Stimulated activated CD4-positive, alpha-beta T cell treated with anti-CD3 and anti-CD28 coated beads, Interleukin-15, amount 100 ng/mL, for 24 hours (primary cell): ENCODE data around the gene AMPH.
"Not testable (repeated sequence)": the region's sequence is repeated elsewhere in the genome, so short reads cannot be mapped to it uniquely, and the experiment has no call there.

Experiments used
- DNase-seq: peaks from one replicate; pipeline ENCODE4 v3.0.0-alpha.2; 2020

The AMPH gene

DNA sequence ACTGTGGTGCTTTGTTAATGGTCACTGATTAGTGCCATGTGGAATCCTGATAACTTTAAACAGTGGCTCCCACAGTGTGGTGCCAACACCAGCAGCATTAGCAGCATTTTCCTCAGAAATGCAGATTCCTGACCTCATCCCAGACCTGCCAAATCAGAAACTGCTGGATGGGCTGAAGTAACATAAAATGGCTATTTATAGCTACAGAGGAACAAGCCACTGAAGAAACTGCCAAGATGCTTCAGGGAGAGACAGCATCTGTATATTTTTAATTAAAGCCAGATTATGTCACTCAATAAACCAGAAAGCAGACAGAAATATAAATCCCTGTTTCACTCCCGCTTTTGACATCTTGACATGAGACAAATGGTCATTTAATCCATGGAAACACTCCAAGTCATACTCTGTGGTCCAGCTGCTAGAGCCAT lies 178.5 kb downstream of the AMPH start:
- DNase-seq, result no peak

DNA sequence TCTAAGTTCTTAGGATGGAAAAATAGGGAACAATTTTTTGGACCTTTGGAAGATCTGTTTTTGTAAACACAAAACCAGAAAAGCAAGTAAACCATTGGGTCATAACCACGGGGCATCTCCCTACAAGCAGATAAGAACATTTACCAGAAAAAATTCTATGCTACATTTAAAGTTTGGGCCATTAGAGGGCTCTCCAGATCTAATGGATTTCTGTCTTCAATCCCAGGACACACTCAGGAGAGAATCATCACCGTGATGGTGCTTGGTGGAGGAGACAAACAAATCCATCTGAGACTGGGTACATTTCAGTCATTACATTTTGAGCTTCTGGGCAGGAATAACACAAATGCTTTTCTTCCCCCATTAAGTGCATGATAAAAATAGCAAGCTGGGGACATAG lies 179.3 kb downstream of the AMPH start:
- no peak for DNase-seq

GRCh38 chr7:38448584-38449234 lies 182.5 kb downstream of the AMPH start:
- no peak for DNase-seq

- DNase-seq, result no peak
Measured at GRCh38 chr7:38448054-38448453, 183.1 kb downstream of the AMPH start.

DNA sequence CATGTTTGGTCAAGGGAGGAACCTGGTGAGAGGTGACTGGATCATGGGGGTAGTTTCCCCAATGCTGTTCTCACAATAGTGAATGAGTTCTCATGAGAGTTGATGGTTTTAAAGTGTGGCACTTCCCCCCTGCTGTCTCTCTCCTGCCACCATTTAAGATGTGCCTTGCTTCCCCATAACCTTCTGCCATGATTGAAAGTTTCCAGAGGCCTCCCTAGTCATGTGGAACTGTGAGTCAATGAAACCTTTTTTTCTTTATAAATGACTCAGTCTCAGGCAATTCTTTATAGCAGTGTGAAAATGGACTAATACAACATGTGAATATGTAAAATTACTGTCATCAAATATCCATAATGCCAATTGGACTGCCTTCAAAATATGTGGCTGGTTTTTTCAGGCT lies 192.2 kb downstream of the AMPH start:
- DNase-seq, result peak; percentile 8

DNA sequence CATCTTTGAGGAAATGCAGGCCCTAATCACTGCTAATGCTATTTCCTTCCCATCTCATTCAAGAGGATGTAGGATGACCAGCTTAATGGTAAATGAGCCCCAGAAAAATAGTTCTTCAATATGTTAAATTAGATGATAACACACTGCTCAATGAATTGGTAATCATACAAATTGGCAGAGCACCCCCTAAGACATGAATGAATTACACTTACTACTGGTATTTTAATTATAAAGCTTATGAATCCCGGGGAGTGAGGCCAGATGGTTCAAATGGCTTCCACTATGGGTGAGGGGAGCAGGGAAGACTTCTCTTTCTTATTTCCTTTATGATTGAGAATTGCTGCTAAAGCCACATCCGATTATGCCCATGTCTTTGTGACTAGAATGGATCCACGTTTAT lies 198.5 kb downstream of the AMPH start:
- DNase-seq, result no peak

GRCh38 chr7:38432080-38432479 lies 199.1 kb downstream of the AMPH start:
- DNase-seq, result no peak

- DNase-seq, result no peak
Measured at GRCh38 chr7:38429057-38429456, 202.1 kb downstream of the AMPH start.

GRCh38 chr7:38428041-38428440 lies 203.1 kb downstream of the AMPH start:
- no peak for DNase-seq

DNA sequence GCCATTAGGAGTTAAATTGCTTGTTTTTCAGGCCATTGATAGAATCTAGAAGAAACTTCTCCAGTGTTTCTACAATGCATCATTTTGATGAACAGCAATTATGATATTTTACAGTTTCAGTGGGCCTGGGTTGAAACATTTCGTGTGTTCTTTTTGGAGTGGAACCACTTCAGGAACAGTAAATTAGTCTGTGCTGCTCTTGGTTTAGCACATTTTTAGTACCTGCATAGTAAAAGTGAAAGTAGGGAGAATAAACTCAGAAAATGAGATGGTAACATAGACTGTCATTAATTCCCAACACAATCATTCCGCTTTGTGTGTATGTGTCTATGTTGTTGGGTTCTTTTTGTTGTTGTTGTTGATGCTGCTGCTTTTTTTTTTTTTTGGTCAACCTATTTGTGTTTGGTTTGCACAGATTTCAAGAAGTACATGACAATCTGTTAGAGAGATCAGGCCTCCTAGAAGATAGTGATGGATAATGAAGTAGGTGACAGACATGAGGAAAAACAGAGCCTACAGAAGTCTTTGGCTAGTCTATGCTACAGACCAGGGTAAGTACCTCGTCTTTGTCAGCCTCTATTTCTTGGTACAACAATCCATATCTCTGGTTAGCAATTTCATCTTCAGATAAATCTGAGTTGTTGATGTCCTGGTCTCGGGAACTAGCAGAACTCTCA lies 203.8 kb downstream of the AMPH start:
- no peak for DNase-seq

- no peak for DNase-seq
Measured at GRCh38 chr7:38425509-38425908, 205.7 kb downstream of the AMPH start.

GRCh38 chr7:38424750-38425463 lies 206.3 kb downstream of the AMPH start:
- no peak for DNase-seq

DNA sequence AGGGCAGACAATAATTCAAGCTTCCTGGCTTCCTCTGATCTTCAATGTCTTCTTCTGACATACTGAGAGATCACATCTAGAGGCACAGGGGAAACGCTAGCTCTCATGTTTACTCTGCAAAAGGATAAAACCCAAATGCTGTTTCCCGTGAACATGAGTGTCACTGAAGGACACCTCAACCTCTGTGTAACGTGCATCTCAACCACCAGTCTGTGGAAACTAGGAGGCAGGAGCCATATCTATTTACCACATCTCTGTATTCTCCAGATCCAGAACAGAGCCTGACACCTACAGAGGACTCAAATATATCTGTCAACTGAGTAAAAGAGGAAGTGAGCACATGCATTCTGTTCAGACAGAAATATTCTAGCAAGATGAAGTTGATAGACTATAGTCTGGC lies 217.4 kb downstream of the AMPH start:
- DNase-seq, result no peak

GRCh38 chr7:38411404-38411803 lies 219.8 kb downstream of the AMPH start:
- peak; percentile 46 for DNase-seq

GRCh38 chr7:38410056-38410455 lies 221.1 kb downstream of the AMPH start:
- no peak for DNase-seq

- DNase-seq, result no peak
Measured at GRCh38 chr7:38409531-38409930, 221.6 kb downstream of the AMPH start.

DNA sequence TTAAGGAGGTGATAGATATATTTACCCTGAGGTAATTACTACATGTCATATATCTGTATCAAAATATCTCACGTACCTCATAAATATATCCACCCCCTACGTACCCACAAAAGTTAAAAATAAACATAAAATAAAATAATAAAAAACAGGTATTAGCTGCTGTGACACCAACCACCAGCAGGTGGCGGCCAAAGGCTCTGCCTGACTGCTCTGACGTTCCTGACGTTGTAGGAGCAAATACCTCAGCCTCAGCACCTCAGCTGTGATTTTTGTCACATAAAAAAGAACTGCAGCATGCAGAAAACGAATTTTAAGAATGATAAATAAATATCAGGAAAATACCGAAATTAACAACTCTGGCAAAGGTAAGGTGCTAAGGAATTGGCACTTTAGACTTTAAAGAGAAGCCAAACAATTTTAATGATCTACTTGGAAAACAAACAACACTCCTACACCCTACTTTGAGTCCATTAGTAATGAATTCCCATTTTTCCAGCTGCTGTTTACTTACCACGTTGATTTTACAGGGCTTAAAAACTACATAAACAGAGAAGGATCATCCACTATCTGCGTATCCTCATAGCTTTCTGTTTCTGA lies 232.3 kb downstream of the AMPH start:
- peak; percentile 63 for DNase-seq

DNA sequence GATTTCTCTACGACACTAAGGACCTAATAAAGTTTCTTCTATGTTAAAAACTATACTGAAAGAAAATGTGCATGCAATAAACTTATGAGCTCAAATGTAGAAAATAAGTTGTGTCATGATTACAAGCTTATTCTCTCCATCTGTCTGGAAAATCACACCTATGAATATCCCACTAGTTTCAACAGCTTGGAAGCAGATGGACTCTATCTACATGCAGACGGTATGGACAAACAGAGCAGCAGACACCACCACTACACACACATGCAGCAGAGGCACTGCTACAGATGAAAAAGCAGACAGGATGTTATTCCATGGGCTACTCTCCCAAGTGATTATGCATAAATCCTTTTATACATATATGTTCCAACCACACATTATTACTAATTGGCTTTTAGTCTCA lies 234.3 kb downstream of the AMPH start:
- no peak for DNase-seq

DNA sequence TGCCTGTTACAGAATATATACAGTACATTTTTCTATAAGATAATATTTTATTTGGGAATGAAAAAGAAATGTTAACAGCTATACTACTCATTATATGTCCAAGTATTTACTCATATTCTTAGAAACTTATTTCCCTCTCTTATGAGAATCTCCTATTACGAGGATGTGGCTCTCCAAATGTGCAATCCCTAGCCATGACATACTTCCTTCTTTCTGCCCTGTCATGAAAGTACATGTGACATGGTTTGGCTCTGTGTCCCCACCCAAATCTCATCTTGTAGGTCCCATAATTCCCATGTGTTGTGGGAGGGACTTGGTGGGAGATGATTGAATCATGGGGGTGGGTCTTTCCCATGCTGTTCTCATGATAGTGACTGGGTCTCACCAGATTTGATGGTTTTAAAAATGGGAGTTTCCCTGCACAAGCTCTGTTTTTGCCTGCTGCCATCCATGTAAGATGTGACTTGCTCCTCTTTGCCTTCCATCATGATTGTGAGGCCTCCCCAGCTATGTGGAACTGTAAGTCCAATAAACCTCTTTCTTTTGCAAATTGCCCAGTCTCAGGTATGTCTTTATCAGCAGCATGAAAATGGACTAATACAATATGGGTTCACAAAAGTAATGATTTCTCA lies 235.1 kb downstream of the AMPH start:
- not testable (repeated sequence) for DNase-seq

DNA sequence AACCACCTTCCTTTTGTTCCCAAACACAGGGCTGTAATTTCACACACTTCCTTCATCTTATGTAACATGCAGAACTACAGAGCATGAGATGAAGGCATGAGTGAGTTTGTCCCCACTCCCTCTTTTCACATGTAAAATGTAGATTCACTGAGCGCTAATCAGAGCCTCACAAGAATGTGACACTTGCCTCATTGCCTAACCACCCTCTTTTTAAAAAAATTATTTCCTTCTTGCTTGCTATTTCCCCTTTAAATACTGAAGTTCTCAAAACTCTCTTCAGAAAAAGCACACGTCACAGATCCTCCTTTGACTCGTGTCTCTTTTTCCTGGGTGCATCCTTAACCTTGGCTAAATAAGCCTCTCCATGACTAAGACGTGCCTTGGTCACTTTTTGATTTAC lies 236.5 kb downstream of the AMPH start:
- DNase-seq, result no peak

GRCh38 chr7:38393874-38394273 lies 237.3 kb downstream of the AMPH start:
- no peak for DNase-seq

DNA sequence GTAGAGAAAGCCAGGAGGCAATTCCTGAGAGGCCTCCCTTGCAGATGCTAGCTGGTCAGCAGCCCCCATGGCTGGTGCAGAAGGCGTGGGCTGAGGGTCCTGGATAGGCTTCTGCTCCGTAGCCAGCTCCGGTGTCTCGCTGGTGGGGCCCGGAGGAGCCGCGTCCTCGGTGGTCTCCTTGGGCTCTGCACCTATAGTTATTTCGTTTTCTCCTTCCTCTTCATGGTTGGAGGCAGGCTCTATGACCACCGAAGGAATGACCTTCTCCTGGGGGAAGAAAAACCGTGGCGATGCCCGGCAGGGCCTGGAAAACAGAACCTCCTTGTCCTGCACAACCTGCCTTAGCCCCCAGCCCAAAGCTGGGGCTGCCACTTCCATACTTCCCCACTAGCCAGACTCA lies 239.4 kb downstream of the AMPH start:
- DNase-seq, result no peak

- DNase-seq, result no peak
Measured at GRCh38 chr7:38385682-38386081, 245.5 kb downstream of the AMPH start.
